Measurements from ENCODE around the gene USP7.
"Not testable (repeated sequence)": the region's sequence is repeated elsewhere in the genome, so short reads cannot be mapped to it uniquely, and the experiment has no call there.

USP7 gene

DNA sequence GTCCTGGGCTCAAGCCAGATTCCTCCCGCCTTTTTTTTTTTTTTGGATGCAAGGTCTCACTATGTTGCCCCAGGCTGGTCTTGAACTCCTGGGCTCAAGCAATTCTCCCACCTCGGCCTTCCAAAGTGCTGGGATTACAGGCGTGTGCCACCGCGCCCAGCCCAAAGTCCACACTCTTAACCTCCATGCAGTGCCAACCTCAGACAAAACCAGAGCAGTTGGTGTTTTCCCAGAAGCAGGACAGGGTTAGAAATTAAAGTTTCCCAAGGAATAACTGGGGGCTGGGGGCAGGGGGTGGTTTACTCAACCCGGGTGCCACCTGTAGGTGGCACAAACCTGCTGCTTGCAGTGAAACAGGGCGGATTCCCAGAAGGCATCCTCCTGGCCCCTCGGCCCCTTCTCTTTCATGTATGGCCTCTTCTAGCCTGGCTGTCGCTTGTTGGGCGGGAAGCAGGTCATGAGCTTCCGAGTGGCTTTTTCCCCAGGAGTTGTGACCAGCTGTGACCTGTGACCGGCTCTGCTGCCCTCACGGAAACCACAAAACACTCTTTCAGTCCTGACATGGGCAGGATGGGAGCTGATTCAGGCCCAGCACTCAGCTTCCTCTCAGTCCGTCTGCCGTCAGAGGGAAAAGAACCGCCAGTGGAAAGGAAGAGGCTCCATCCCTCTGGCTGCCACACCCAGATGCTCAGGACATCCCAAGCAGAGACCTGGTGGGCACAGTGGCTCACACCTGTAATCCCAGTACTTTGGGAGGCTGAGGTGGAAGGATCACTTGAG lies 25.6 kb upstream of the USP7 start:
- H3K27me3 Mint-ChIP-seq = no peaks in the 10 kb centered on the region
- H3K4me1 Mint-ChIP-seq = no peaks in the 10 kb centered on the region
- no peak overlapping the region for H3K4me3 Mint-ChIP-seq
- no peak for ATAC-seq
- no peaks in the 10 kb centered on the region for H3K36me3 Mint-ChIP-seq (ENCODE audit: low read depth)
- H3K27ac Mint-ChIP-seq = no peak overlapping the region
- H3K9me3 Mint-ChIP-seq = no peaks in the 10 kb centered on the region
- DNase-seq = no peak

DNA sequence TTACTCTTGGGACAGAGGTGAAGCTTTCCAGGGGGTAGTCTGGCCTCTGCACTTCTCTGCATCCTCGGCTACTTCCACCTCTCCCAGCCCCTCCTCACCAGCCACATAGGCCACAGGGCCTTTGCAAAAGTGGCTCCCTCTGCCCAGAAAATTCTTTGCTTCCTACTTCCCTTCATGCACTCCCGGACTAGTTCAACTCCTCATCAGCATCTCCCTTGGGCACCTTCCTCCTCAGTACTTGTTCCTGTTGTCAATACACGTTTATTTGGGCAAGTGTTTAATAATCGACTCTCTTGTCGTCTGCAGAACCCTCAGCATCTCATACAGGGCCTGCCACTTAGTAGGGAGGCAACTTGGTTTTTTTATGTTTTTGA lies 23.1 kb upstream of the USP7 start:
- ATAC-seq = no peak
- Mint-ChIP-seq H3K9me3 (no peaks in the 10 kb centered on the region), H3K27ac (no peak overlapping the region), H3K4me3 (no peak overlapping the region), H3K4me1 (no peaks in the 10 kb centered on the region), H3K36me3 (ENCODE audit: low read depth) (no peaks in the 10 kb centered on the region), H3K27me3 (no peaks in the 10 kb centered on the region)
- no peak for DNase-seq

DNA sequence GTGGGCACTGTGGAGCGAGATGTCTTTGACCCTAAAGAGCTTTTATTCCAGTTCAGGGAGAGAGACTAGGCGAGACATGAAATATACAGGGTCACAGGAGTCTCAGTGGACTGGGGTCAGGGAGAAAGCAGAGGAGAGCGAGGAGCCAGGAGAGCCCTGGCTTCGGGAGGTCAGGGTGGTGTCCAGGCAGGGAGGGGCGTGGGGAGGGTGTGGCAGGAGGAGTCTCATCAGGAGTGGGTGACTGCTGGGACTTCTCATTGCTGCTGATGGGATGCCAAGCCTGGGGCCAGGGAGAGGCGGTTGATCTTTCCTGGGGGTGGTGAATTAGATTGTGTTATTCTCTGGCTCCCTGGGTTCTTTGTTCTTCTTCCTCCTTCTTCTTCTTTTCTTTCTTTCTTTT lies 22.4 kb upstream of the USP7 start:
- no peak overlapping the region for H3K27ac Mint-ChIP-seq

DNA sequence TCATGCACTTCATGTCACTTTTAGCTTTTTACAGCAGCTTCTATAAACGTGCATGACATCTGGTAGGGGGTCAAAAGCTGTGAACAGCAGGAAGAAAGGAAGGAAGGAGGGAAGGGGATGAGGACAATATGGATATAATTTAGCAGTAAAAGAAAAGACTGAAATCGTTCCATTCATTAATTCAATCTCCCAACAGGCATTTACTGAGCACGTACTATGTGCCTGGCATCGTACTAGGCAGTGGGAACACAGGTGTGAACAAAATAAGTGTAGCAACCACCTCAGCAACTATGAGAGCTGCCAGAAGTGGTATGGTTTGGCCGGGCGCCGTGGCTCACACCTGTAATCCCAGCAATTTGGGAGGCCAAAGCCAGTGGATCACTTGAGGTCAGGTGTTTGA lies 19.1 kb upstream of the USP7 start:
- Mint-ChIP-seq H3K9me3 (no peaks in the 10 kb centered on the region), H3K36me3 (ENCODE audit: low read depth) (no peaks in the 10 kb centered on the region), H3K27me3 (no peaks in the 10 kb centered on the region), H3K4me3 (no peak overlapping the region), H3K4me1 (no peaks in the 10 kb centered on the region), H3K27ac (no peak overlapping the region)
- ATAC-seq = no peak
- no peak for DNase-seq

More for the DNA sequence above, 22.4 kb upstream of the USP7 start:
- no peaks in the 10 kb centered on the region for H3K27me3 Mint-ChIP-seq
- no peaks in the 10 kb centered on the region for H3K4me1 Mint-ChIP-seq
- H3K4me3 Mint-ChIP-seq = no peak overlapping the region
- ATAC-seq (no peak), DNase-seq (no peak)
- no peaks in the 10 kb centered on the region for H3K9me3 Mint-ChIP-seq
- H3K36me3 Mint-ChIP-seq (ENCODE audit: low read depth) = no peaks in the 10 kb centered on the region

DNA sequence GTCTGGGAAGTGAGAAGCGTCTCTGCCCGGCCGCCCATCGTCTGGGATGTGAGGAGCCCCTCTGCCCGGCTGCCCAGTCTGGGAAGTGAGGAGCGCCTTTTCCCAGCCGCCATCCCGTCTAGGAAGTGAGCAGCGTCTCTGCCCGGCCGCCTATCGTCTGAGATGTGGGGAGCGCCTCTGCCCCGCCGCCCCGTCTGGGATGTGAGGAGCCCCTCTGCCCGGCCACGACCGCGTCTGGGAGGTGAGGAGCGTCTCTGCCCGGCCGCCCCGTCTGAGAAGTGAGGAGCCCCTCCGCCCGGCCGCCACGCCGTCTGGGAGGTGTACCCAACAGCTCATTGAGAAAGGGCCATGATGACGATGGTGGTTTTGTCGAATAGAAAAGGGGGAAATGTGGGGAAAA lies 18.2 kb upstream of the USP7 start:
- H3K36me3 Mint-ChIP-seq (ENCODE audit: low read depth); H3K9me3 Mint-ChIP-seq; DNase-seq; H3K4me1 Mint-ChIP-seq; H3K4me3 Mint-ChIP-seq; H3K27me3 Mint-ChIP-seq; H3K27ac Mint-ChIP-seq; ATAC-seq: not testable (repeated sequence)

DNA sequence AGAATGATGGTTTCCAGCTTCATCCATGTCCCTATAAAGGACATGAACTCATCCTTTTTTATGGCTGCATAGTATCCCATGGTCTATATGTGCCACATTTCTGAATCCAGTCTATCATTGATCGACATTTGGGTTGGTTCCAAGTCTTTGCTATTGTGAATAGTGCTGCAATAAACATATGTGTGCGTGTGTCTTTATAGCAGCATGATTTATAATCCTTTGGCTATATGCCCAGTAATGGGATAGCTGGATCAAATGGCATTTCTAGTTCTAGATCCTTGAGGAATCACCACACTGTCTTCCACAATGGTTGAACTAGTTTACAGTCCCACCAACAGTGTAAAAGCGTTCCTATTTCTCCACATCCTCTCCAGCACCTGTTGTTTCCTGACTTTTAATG lies 12.5 kb upstream of the USP7 start:
- not testable (repeated sequence) for H3K27ac Mint-ChIP-seq; ATAC-seq; H3K4me1 Mint-ChIP-seq; H3K36me3 Mint-ChIP-seq (ENCODE audit: low read depth); H3K9me3 Mint-ChIP-seq; DNase-seq; H3K4me3 Mint-ChIP-seq; H3K27me3 Mint-ChIP-seq

DNA sequence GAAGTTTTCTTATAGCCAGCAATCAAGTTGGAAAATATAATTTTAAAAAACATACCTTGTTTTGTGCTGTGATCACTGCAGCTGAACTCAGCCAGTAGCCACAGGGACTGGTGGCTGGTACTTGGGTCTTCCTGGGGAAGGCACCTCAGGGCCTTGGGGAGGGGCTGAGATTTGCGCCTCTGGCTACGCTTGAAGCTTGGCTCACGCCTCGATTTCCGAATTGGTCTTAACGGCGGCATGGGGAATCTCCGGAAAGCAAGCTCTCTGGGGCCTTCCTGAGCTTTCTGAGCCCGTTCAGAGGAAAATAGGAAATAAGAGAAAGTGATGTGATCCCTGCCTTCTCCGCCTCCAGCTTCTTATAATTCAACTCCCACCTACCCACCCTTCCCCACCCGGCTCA lies 11.3 kb upstream of the USP7 start:
- no peaks in the 10 kb centered on the region for H3K36me3 Mint-ChIP-seq (ENCODE audit: low read depth)
- ATAC-seq = no peak
- H3K27me3 Mint-ChIP-seq = peaks cover 9% of the 10 kb centered on the region
- no peaks in the 10 kb centered on the region for H3K9me3 Mint-ChIP-seq
- no peak overlapping the region for H3K27ac Mint-ChIP-seq
- no peaks in the 10 kb centered on the region for H3K4me1 Mint-ChIP-seq
- no peak overlapping the region for H3K4me3 Mint-ChIP-seq
- DNase-seq = no peak

DNA sequence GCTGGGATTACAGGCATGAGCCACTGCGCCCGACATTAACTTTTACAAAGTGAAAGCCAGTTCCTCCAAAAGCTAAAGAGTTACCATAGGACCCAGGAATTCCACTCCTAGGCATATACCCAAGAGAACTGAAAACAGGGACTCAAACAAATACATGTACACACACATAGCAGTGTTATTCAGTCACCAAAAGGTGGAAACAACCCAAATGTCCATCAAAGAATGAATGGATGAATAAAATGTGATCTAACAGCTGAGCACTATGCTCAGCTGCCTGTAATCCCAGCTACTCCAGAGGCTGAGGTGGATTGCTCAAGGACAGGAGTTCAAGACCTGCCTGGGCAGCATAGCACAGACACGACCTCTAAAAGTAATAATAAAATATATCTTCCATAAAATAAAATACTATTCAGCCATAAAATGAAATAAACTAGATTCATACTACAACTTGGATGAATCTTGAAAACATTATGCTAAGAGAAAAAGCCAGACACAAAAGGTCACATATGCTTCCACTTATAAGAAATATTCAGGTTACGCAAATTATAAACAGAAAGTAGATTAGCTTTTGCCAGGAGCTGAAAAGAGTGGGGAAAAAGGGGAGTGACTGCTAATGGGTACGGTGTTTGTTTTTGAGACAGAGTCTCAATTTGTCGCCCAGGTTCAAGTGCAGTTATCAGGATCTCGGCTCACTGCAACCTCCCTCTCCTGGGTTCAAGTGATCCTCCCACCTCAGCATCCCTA lies 9.3 kb upstream of the USP7 start:
- Mint-ChIP-seq H3K36me3 (ENCODE audit: low read depth) (no peaks in the 10 kb centered on the region), H3K4me1 (no peaks in the 10 kb centered on the region), H3K27ac (no peak overlapping the region), H3K27me3 (peaks cover 9% of the 10 kb centered on the region), H3K9me3 (no peaks in the 10 kb centered on the region), H3K4me3 (no peak overlapping the region)
- DNase-seq (no peak), ATAC-seq (no peak)

DNA sequence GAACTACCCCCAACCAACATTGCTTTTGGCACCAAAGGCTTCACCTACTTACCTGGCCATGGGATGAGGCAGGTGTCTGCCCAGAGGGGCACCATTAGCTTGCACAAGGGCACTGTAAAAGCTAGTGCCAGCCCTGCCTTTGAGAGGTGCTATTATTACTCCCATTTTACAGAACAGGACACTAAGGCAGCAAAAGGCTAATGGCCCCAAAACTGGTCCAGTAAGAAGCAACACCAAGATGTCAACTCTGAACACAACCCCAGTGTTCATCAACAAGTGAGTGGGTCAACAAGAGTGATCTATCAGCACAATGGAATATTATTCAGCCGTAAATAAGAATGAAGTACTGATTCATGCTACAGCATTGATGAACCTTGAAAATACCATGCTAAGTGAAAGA lies 7.7 kb upstream of the USP7 start:
- Mint-ChIP-seq H3K27ac (no peak overlapping the region), H3K9me3 (no peaks in the 10 kb centered on the region), H3K27me3 (peaks cover 9% of the 10 kb centered on the region), H3K4me1 (peaks cover 2% of the 10 kb centered on the region), H3K4me3 (no peak overlapping the region), H3K36me3 (ENCODE audit: low read depth) (no peaks in the 10 kb centered on the region)
- DNase-seq (no peak), ATAC-seq (no peak)

DNA sequence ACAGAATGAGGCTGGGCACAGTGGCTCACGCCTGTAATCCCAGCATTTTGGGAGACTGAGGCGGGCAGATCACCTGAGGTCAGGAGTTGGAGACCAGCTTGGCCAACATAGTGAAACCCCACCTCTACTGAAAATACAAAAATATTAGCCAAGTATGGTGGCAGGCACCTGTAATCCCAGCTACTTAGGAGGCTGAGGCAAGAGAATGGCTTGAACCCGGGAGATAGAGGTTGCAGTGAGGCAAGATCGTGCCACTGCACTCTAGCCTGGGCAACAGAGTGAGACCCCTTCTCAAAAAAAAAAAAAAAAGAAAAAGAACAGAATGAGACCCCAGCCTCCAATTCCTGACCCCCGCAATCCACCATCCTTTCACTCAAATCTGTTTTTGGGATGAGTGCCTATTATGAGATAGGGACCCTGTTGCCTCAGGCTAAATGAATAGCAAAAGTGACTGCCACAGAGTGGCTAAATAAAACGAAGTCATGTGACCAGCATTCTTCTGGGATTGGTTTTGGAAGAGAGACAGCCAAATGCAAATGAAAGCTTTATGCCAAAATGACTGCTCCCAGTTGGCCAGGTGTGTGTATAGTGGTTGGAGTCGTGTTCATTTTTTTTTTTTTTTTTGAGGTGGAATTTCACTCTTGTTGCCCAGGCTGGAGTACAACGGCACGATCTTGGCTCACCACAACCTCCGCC lies 5.6 kb upstream of the USP7 start:
- H3K27ac Mint-ChIP-seq; H3K9me3 Mint-ChIP-seq; H3K27me3 Mint-ChIP-seq; H3K4me1 Mint-ChIP-seq; H3K4me3 Mint-ChIP-seq; DNase-seq; ATAC-seq; H3K36me3 Mint-ChIP-seq (ENCODE audit: low read depth): not testable (repeated sequence)

DNA sequence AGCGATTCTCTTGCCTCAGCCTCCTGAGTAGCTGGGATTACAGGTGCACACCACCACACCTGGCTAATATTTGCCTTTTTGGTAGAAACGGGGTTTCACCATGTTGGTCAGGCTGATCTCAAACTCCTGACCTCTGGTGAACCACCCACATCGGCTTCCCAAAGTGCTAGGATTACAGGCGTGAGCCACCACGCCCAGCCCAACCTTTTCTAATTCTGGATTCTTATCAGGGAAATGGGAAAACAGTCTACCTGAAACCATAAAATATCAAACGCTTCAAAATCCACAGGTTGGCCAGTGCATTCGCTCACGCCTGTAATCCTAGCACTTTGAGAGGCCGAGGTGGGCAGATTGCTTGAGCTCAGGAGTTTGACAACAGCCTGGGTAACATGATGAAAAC lies 4.3 kb upstream of the USP7 start:
- not testable (repeated sequence) for H3K4me1 Mint-ChIP-seq; ATAC-seq; H3K4me3 Mint-ChIP-seq; H3K36me3 Mint-ChIP-seq (ENCODE audit: low read depth); H3K9me3 Mint-ChIP-seq; H3K27ac Mint-ChIP-seq; H3K27me3 Mint-ChIP-seq; DNase-seq

DNA sequence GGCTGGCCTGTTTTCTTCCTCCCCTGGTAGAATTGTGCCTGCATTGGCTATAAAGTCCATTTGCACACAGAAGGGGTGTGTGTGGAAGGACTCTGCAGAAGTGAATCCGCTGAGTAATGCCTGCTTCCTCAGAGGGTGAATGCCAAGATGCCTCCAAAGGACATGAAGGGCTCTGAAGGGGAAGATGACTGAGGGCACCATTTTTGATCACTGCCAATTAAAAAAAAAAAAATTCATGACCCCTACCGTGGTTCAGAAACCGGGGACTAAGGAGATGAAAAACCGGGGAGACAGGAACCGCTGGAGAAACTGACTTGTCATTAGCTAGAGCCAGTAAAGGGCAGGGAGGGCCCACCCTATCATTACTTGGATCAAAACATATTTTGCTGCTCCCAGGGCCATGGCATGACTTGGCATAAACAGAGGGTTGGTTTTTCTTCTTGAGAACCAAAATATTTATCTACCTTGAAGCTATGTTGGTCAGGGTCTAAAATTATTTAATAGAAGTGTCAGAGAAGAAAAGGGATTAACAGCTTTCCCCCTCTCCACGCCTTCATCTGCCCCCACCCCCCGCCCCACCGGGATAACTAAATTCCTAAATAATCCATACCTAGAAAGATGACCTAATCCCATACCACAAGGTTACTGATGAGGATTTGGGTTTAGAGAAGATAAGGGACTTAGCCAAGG lies 3.6 kb upstream of the USP7 start:
- H3K36me3 Mint-ChIP-seq (ENCODE audit: low read depth) = peaks cover 2% of the 10 kb centered on the region
- H3K27ac Mint-ChIP-seq = no peak overlapping the region
- ATAC-seq (no peak), DNase-seq (no peak)
- H3K9me3 Mint-ChIP-seq = no peaks in the 10 kb centered on the region
- H3K4me3 Mint-ChIP-seq = no peak overlapping the region
- peaks cover 9% of the 10 kb centered on the region for H3K4me1 Mint-ChIP-seq
- peaks cover 4% of the 10 kb centered on the region for H3K27me3 Mint-ChIP-seq

DNA sequence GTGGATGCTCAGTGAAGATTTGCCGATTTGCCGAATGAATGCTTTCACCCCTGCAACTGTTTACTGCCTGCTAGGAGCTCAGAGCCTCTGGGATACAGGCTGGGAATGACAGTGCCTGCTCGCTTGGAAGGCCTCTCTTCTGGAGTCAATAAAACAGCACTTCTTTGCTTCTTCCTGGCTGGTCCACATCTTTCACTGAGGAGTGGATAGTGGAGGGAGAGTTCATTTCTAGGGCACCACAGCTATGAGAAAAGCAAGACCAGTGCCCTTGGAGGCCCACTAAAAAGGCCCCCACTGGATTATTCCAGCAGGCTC lies 3.1 kb upstream of the USP7 start:
- no peak for DNase-seq
- H3K27me3 Mint-ChIP-seq = peaks cover 4% of the 10 kb centered on the region

DNA sequence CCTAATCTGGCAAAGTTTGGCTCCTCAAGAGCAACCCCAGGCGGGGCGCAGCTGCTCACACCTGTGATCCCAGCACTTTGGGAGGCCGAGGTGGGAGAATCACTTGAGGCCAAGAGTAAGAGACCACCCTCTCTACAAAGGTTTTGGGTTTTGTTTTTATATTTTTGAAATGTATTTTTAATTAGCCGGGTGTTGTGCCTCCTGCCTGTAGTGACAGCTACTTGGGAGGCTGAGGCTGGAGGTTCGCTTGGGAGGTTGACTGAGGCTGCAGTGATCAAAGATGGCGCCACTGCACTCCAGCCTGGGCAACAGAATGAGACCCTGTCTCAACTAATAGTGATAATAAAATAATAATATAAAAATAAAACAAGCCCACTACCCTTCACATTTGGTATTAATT lies 756 bp upstream of the USP7 start:
- Mint-ChIP-seq H3K9me3 (no peaks in the 10 kb centered on the region), H3K27ac (no peak overlapping the region), H3K27me3 (peaks cover 4% of the 10 kb centered on the region)

More for the DNA sequence above, 3.1 kb upstream of the USP7 start:
- H3K27ac Mint-ChIP-seq = no peak overlapping the region
- H3K4me1 Mint-ChIP-seq = peaks cover 14% of the 10 kb centered on the region
- H3K4me3 Mint-ChIP-seq = no peak overlapping the region
- no peaks in the 10 kb centered on the region for H3K9me3 Mint-ChIP-seq
- no peak for ATAC-seq
- H3K36me3 Mint-ChIP-seq (ENCODE audit: low read depth) = peaks cover 7% of the 10 kb centered on the region

More for the DNA sequence above, 756 bp upstream of the USP7 start:
- H3K4me3 Mint-ChIP-seq = peak overlapping the region; percentile 74
- DNase-seq (no peak), ATAC-seq (no peak)
- H3K36me3 Mint-ChIP-seq (ENCODE audit: low read depth) = peaks cover 13% of the 10 kb centered on the region
- H3K4me1 Mint-ChIP-seq = peaks cover 38% of the 10 kb centered on the region
